ENCODE data around the gene MAST4.
"Not testable (repeated sequence)": the region's sequence is repeated elsewhere in the genome, so short reads cannot be mapped to it uniquely, and the experiment has no call there.

The MAST4 gene

GRCh38 chr5:67123819-67124218 lies 527.6 kb downstream of the MAST4 start:
- no peak for DNase-seq (ENCODE audit: low read depth, low spot score)

GRCh38 chr5:67124556-67124955 lies 528.4 kb downstream of the MAST4 start:
- DNase-seq (ENCODE audit: low read depth, low spot score): no peak

GRCh38 chr5:67127347-67127895 lies 531.2 kb downstream of the MAST4 start:
- not testable (repeated sequence) for DNase-seq (ENCODE audit: low read depth, low spot score)

GRCh38 chr5:67129768-67130167 lies 533.6 kb downstream of the MAST4 start:
- no peak for DNase-seq (ENCODE audit: low read depth, low spot score)

- DNase-seq (ENCODE audit: low read depth, low spot score): no peak
Observed at GRCh38 chr5:67133217-67133616, 537.0 kb downstream of the MAST4 start.

GRCh38 chr5:67133776-67134175 lies 537.6 kb downstream of the MAST4 start:
- DNase-seq (ENCODE audit: low read depth, low spot score): no peak

GRCh38 chr5:67135381-67135984 lies 539.3 kb downstream of the MAST4 start:
- no peak for DNase-seq (ENCODE audit: low read depth, low spot score)

GRCh38 chr5:67139030-67139429 lies 542.8 kb downstream of the MAST4 start:
- DNase-seq (ENCODE audit: low read depth, low spot score): no peak

- DNase-seq (ENCODE audit: low read depth, low spot score): no peak
Observed at GRCh38 chr5:67140413-67140812, 544.2 kb downstream of the MAST4 start.

- no peak for DNase-seq (ENCODE audit: low read depth, low spot score)
Observed at GRCh38 chr5:67141644-67142043, 545.5 kb downstream of the MAST4 start.

GRCh38 chr5:67142816-67143215 lies 546.6 kb downstream of the MAST4 start:
- no peak for DNase-seq (ENCODE audit: low read depth, low spot score)

- no peak for DNase-seq (ENCODE audit: low read depth, low spot score)
Observed at GRCh38 chr5:67143549-67143948, 547.4 kb downstream of the MAST4 start.

- DNase-seq (ENCODE audit: low read depth, low spot score): no peak
Observed at GRCh38 chr5:67144183-67144639, 548.0 kb downstream of the MAST4 start.

- DNase-seq (ENCODE audit: low read depth, low spot score): no peak
Observed at GRCh38 chr5:67146574-67146973, 550.4 kb downstream of the MAST4 start.

- no peak for DNase-seq (ENCODE audit: low read depth, low spot score)
Observed at GRCh38 chr5:67146981-67147380, 550.8 kb downstream of the MAST4 start.

GRCh38 chr5:67147760-67148159 lies 551.6 kb downstream of the MAST4 start:
- DNase-seq (ENCODE audit: low read depth, low spot score): no peak

GRCh38 chr5:67149057-67149950 lies 553.1 kb downstream of the MAST4 start:
- no peak for DNase-seq (ENCODE audit: low read depth, low spot score)

- DNase-seq (ENCODE audit: low read depth, low spot score): no peak
Observed at GRCh38 chr5:67149951-67150523, 553.8 kb downstream of the MAST4 start.

GRCh38 chr5:67152400-67152799 lies 556.2 kb downstream of the MAST4 start:
- no peak for DNase-seq (ENCODE audit: low read depth, low spot score)

GRCh38 chr5:67153292-67153691 lies 557.1 kb downstream of the MAST4 start:
- DNase-seq (ENCODE audit: low read depth, low spot score): no peak

- no peak for DNase-seq (ENCODE audit: low read depth, low spot score)
Observed at GRCh38 chr5:67154556-67155206, 558.5 kb downstream of the MAST4 start.

All from activated naive CD8-positive, alpha-beta T cell treated with anti-CD3 and anti-CD28 coated beads, Interleukin-2, amount 50 U/mL, for 16 hours (primary cell).